Transverse colon (tissue), 4 donors: ENCODE results near the gene SORL1.

ENCODE experiments used
- EP300 ChIP-seq: sonication (generic); formaldehyde crosslinking; IDR thresholded peaks from one replicate; pipeline ENCODE4 v1.6.1; 2017; ENCODE audit warnings: antibody characterized with exemption, low read depth
- POLR2A ChIP-seq: fragments of 450-650 bp; IDR thresholded peaks from one replicate; pipeline ENCODE4 v1.6.1; 2016; ENCODE audit warnings: antibody characterized with exemption, mild to moderate bottlenecking, moderate library complexity
- POLR2AphosphoS5 ChIP-seq, 3 donors: sonication (generic); formaldehyde crosslinking; IDR thresholded peaks; one replicate each; pipeline ENCODE4 v1.6.1; 2016; ENCODE audit warnings: antibody characterized with exemption in 3 of 3
- TF ChIP-seq, protein P1 (sequence below), 5 experiments: fragments of 200-600 bp in 3 of 5; fragments of 450-650 bp in 2 of 5; sonication (generic) in 3 of 5; IDR thresholded peaks; 1 replicate in 2 of 5; 2 replicates in 3 of 5; pipeline ENCODE4 v1.5.1; 2016 to 2017; ENCODE audit warnings: antibody characterized with exemption in 5 of 5, inconsistent platforms in 3 of 5, mild to moderate bottlenecking in 2 of 5, moderate library complexity in 1 of 5

DNA sequence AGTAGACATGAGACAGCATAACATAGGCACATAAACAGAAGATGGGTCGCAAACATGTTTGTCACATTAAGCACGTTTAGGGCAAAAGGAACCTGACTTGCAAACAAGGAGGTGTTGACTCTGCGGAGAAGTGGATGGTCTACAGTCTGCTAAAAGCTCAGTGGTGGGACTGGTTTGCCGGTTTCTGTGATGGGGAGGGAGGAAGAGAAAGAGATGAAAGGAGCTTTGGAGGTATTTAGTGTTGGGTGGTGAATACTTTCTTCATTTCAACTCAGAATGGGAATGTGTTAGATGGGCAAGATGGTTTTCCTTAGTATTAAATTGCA, 192.0 kb downstream of the SORL1 start:
- TF ChIP-seq, protein P1, sequence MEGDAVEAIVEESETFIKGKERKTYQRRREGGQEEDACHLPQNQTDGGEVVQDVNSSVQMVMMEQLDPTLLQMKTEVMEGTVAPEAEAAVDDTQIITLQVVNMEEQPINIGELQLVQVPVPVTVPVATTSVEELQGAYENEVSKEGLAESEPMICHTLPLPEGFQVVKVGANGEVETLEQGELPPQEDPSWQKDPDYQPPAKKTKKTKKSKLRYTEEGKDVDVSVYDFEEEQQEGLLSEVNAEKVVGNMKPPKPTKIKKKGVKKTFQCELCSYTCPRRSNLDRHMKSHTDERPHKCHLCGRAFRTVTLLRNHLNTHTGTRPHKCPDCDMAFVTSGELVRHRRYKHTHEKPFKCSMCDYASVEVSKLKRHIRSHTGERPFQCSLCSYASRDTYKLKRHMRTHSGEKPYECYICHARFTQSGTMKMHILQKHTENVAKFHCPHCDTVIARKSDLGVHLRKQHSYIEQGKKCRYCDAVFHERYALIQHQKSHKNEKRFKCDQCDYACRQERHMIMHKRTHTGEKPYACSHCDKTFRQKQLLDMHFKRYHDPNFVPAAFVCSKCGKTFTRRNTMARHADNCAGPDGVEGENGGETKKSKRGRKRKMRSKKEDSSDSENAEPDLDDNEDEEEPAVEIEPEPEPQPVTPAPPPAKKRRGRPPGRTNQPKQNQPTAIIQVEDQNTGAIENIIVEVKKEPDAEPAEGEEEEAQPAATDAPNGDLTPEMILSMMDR (IDR thresholded peaks at IDR 0.05): no peak
- TF ChIP-seq POLR2A: no peak
- TF ChIP-seq EP300: no peak
- TF ChIP-seq POLR2AphosphoS5 (IDR thresholded peaks at IDR 0.05): no peak
